ENCODE results near the gene TCFL5.
"Not testable (repeated sequence)": the region's sequence is repeated elsewhere in the genome, so short reads cannot be mapped to it uniquely, and the experiment has no call there.

Gene TCFL5

GRCh38 chr20:62853304-62853703 is 8.3 kb downstream of the TCFL5 start:
- not testable (repeated sequence) for DNase-seq (ENCODE audit: low spot score)

- DNase-seq (ENCODE audit: low spot score), result no peak
Measured at GRCh38 chr20:62852841-62853240, 8.8 kb downstream of the TCFL5 start.

- DNase-seq (ENCODE audit: low spot score), result no peak
Measured at GRCh38 chr20:62852196-62852595, 9.4 kb downstream of the TCFL5 start.

GRCh38 chr20:62850333-62850974 is 11.2 kb downstream of the TCFL5 start:
- DNase-seq (ENCODE audit: low spot score), result no peak

- DNase-seq (ENCODE audit: low spot score), result no peak
Measured at GRCh38 chr20:62849431-62849830, 12.2 kb downstream of the TCFL5 start.

GRCh38 chr20:62848917-62849316 is 12.7 kb downstream of the TCFL5 start:
- DNase-seq (ENCODE audit: low spot score), result not testable (repeated sequence)

- no peak for DNase-seq (ENCODE audit: low spot score)
Measured at GRCh38 chr20:62846166-62846890, 15.3 kb downstream of the TCFL5 start.

GRCh38 chr20:62845416-62846160 is 16.0 kb downstream of the TCFL5 start:
- DNase-seq (ENCODE audit: low spot score), result no peak

- DNase-seq (ENCODE audit: low spot score), result no peak
Measured at GRCh38 chr20:62844182-62844581, 17.4 kb downstream of the TCFL5 start.

- DNase-seq (ENCODE audit: low spot score), result no peak
Measured at GRCh38 chr20:62843656-62844055, 18.0 kb downstream of the TCFL5 start.

GRCh38 chr20:62841705-62842212 is 19.9 kb downstream of the TCFL5 start:
- no peak for DNase-seq (ENCODE audit: low spot score)

GRCh38 chr20:62840244-62841197 is 21.1 kb downstream of the TCFL5 start:
- no peak for DNase-seq (ENCODE audit: low spot score)

- no peak for DNase-seq (ENCODE audit: low spot score)
Measured at GRCh38 chr20:62839816-62840215, 21.8 kb downstream of the TCFL5 start.

- no peak for DNase-seq (ENCODE audit: low spot score)
Measured at GRCh38 chr20:62839261-62839660, 22.4 kb downstream of the TCFL5 start.

- DNase-seq (ENCODE audit: low spot score), result no peak
Measured at GRCh38 chr20:62838128-62838891, 23.3 kb downstream of the TCFL5 start.

GRCh38 chr20:62837790-62838127 is 23.9 kb downstream of the TCFL5 start:
- no peak for DNase-seq (ENCODE audit: low spot score)

- DNase-seq (ENCODE audit: low spot score), result no peak
Measured at GRCh38 chr20:62836967-62837490, 24.6 kb downstream of the TCFL5 start.

- DNase-seq (ENCODE audit: low spot score), result peak; percentile 36
Measured at GRCh38 chr20:62835931-62836861, 25.4 kb downstream of the TCFL5 start.

GRCh38 chr20:62834967-62835730 is 26.5 kb downstream of the TCFL5 start:
- no peak for DNase-seq (ENCODE audit: low spot score)
